GM19438 (cell line): Measurements from ENCODE around the gene TPGS2.
"Not testable (repeated sequence)": the region's sequence is repeated elsewhere in the genome, so short reads cannot be mapped to it uniquely, and the experiment has no call there.

Experiments used
- ATAC-seq: cut with Tn5 transposase; IDR thresholded peaks from one replicate; pipeline ENCODE4 v1.9.1; 2021; ENCODE audit warnings: low read depth; ENCODE audit not compliant: unreplicated experiment

The TPGS2 gene, protein sequence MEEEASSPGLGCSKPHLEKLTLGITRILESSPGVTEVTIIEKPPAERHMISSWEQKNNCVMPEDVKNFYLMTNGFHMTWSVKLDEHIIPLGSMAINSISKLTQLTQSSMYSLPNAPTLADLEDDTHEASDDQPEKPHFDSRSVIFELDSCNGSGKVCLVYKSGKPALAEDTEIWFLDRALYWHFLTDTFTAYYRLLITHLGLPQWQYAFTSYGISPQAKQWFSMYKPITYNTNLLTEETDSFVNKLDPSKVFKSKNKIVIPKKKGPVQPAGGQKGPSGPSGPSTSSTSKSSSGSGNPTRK

GRCh38 chr18:36828630-36829361, at the start of gene TPGS2, which contains the start of gene KIAA1328:
Gene TPGS2, minus strand, starts transcription at chr18:36829002. Its CDS starts 235 bp downstream, at chr18:36828767.
Gene KIAA1328, plus strand, starts transcription at chr18:36829127. Its CDS starts 12 bp downstream, at chr18:36829139.
- peak; percentile 89 for ATAC-seq

DNA sequence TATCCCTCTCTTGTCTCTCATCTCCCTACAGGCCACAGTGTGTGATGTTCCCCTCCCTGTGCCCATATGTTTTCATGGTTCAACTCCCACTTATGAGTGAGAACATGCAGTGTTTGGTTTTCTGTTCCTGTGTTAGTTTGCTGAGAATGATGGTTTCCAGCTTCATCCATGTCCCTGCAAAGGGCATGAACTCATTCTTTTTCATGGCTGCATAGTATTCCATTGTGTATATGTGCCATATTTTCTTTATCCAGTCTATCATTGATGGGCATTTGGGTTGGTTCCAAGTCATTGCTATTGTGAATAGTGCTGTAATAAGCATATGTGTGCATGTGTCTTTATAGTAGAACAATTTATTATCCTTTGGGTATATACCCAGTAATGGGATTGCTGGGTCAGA, 45.0 kb upstream of the TPGS2 start:
- ATAC-seq = not testable (repeated sequence)

GRCh38 chr18:36872329-36872728, 43.5 kb upstream of the TPGS2 start:
- no peak for ATAC-seq

GRCh38 chr18:36871801-36872200, 43.0 kb upstream of the TPGS2 start:
- ATAC-seq = no peak

GRCh38 chr18:36867056-36867455, 38.3 kb upstream of the TPGS2 start:
- ATAC-seq = no peak

DNA sequence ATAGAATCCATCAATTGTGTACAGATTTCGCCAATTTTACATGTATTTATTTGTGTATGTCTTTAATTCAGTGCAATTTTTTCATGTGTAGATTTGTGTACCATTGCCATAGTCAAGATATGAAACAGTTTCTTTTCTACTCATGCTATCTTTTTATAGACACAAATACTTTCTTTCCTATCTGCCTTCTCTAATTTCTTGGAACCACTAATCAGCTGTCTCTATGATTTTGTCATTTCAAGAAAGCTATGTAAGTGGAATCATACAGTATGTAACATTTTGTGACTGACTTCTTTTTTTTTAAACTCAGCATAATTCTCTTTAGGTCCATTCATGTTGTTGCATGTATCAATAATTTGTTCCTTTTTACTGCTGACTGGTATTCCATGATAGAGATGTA, 33.4 kb upstream of the TPGS2 start:
- no peak for ATAC-seq

- ATAC-seq = no peak
These were observed 28.0 kb upstream of the TPGS2 start for GRCh38 chr18:36856815-36857214.

GRCh38 chr18:36851202-36851590, 22.4 kb upstream of the TPGS2 start:
- ATAC-seq = no peak

- ATAC-seq = no peak
These were observed 21.9 kb upstream of the TPGS2 start for GRCh38 chr18:36850527-36851201.

DNA sequence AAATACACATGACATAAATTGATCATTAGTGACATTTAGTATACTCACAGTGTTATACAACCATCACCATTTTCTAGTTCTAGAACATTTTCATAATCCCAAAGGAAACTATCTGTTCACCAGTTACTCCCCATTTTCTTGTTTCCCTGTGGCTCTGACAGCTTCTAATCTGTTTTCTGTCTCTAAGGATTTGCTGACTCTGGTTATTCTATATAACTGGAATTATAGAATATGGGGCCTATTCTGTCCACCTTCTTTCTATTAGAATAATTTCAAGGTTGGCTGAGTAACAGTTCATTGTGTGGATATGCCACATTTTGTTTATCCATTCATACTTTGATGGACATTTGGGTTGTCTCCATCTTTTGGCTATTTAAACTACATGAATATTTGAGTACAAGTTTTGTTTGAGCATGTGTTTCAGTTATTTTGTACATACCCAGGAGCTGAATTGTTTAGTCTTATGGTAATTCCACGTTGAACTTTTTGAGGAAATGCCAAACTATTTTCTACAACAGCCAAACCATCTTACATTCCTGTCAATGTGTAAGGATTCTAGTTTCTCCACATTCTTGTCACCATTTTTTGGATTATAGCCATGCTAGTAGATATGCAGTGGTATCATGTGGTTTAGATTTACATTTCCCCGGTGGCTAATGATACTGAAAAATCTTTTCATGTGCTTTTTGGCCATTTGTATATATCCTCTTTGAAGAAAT, 20.6 kb upstream of the TPGS2 start:
- ATAC-seq = no peak

DNA sequence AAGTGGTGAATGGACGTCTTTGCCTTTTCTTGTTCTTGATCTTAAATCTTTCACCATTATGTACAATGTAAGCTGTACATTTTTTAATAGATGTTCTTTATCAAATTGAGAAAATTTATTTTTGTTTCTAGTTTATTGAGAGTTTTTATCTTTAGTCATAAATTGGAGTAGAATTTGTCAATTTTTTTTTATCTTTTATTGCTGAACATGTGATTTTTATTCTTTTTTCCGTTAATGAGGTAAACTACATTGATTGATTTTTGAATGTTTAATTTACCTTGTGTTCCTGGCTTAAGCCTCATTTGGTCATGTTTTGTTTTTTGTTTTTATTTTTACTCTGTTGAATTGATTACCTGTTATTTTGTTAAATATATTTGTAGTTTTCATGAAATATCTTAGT, 19.8 kb upstream of the TPGS2 start:
- ATAC-seq = no peak

GRCh38 chr18:36843784-36844183, 15.0 kb upstream of the TPGS2 start:
- no peak for ATAC-seq

- no peak for ATAC-seq
These were observed 14.4 kb upstream of the TPGS2 start for GRCh38 chr18:36843199-36843598.

DNA sequence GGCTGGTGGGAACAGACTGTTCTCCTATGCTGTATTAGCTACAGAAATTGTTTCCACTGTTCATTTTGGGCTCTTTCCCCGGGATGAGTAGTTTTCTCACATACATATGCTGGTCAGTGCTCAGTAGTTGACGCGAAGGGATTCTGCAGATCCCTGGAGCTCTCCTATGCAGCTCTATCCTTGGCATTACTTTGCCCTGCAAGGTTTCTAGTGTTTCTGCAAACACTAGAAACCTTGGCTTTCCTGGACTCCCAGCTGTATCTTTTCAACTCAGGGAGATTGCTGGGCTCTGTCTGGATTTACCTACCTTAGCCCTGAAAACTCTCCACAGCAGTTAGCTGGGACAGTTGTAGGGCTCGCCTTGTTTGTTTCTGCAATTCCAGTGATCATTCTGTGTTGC, 11.0 kb upstream of the TPGS2 start:
- no peak for ATAC-seq

- no peak for ATAC-seq
These were observed 7.1 kb upstream of the TPGS2 start for GRCh38 chr18:36835927-36836326.

GRCh38 chr18:36833120-36833519, 4.3 kb upstream of the TPGS2 start:
- ATAC-seq = no peak

GRCh38 chr18:36831139-36831538, 2.3 kb upstream of the TPGS2 start:
- no peak for ATAC-seq

GRCh38 chr18:36830158-36830495, 1.3 kb upstream of the TPGS2 start:
- no peak for ATAC-seq

GRCh38 chr18:36829362-36830157, 758 bp upstream of the TPGS2 start:
- no peak for ATAC-seq

DNA sequence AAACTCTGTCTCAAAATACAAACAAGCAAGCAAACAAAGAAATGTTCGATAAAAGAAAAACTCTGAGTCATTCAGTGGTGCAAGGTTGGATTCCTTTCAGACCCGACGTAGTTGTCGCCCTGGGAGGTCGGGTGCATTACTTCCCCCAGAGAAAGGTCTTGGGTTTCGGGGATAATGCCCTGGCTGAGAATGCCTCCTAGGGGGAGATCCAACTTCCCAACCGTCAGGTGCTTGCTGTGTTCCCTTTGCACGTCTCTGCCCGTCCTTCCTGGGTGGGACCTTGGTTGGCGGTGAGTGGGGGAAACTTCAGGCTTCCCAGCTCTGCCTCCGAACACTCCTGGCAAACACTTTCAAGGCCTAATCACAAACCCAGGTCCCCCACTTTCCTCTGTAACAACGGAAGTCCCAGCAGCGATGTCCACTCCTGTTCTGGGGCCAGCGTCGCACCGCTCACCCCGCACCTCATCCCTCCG, 609 bp downstream of the TPGS2 start:
- ATAC-seq = peak; percentile 24
